NCI-H1436 (cell line): ENCODE results near the gene STUM.

ENCODE experiments used
- DNase-seq: peaks from one replicate; lab custom pipeline; 2025; lab: John Stamatoyannopoulos, UW

Gene STUM

GRCh38 chr1:226640321-226641136 lies 92.0 kb downstream of the STUM start:
- DNase-seq = no peak

- DNase-seq = no peak
Measured at GRCh38 chr1:226641671-226642231, 93.2 kb downstream of the STUM start.

GRCh38 chr1:226642421-226642820 lies 93.9 kb downstream of the STUM start:
- no peak for DNase-seq

- DNase-seq = no peak
Measured at GRCh38 chr1:226643177-226643576, 94.6 kb downstream of the STUM start.

GRCh38 chr1:226643611-226644540 lies 95.3 kb downstream of the STUM start:
- DNase-seq = no peak

- no peak for DNase-seq
Measured at GRCh38 chr1:226644541-226645176, 96.1 kb downstream of the STUM start.

- no peak for DNase-seq
Measured at GRCh38 chr1:226645279-226645976, 96.9 kb downstream of the STUM start.

- no peak for DNase-seq
Measured at GRCh38 chr1:226646026-226646869, 97.7 kb downstream of the STUM start.

GRCh38 chr1:226646870-226647449 lies 98.4 kb downstream of the STUM start:
- no peak for DNase-seq

- no peak for DNase-seq
Measured at GRCh38 chr1:226647719-226648118, 99.2 kb downstream of the STUM start.

GRCh38 chr1:226648421-226648820 lies 99.9 kb downstream of the STUM start:
- no peak for DNase-seq

GRCh38 chr1:226649244-226649643 lies 100.7 kb downstream of the STUM start:
- no peak for DNase-seq

- no peak for DNase-seq
Measured at GRCh38 chr1:226649780-226650179, 101.2 kb downstream of the STUM start.

- DNase-seq = no peak
Measured at GRCh38 chr1:226650236-226650841, 101.8 kb downstream of the STUM start.

- DNase-seq = no peak
Measured at GRCh38 chr1:226651041-226651731, 102.6 kb downstream of the STUM start.

GRCh38 chr1:226651732-226652105 lies 103.2 kb downstream of the STUM start:
- DNase-seq = no peak

GRCh38 chr1:226652613-226653012 lies 104.0 kb downstream of the STUM start:
- DNase-seq = no peak

- no peak for DNase-seq
Measured at GRCh38 chr1:226653311-226653921, 104.9 kb downstream of the STUM start.
